SK-N-SH (cell line): Measurements from ENCODE around the gene FA2H. TPM values are rescaled to one million over a fixed set of nuclear protein-coding genes. Genes with fewer than 3 reads are reported as not detected.

Source experiments
- CTCF ChIA-PET: fragments of 300-600, 350-600 bp; formaldehyde crosslinking; extraction: SDS; loops from one replicate; lab custom pipeline; 2021; lab: Yijun Ruan, JAX
- POLR2A ChIA-PET: fragments of 350-600 bp; sonication (Branson Sonifier 250); formaldehyde crosslinking; extraction: SDS; loops from one replicate; lab custom pipeline; 2020; ENCODE audit warnings: antibody characterized with exemption, inconsistent platforms; lab: Yijun Ruan, JAX
- DNase-seq: peaks from one replicate; pipeline ENCODE4 v3.0.0; 2012
- H2AFZ ChIP-seq: fragments of 200-600 bp; sonication (generic); 2 replicates; pipeline ENCODE4 v1.8.1; 2016; ENCODE audit warnings: antibody characterized with exemption, mild to moderate bottlenecking, low read depth
- H3F3A ChIP-seq: fragments of 200-600 bp; sonication (generic); replicated peaks from 2 replicates; pipeline ENCODE3; 2016; ENCODE audit warnings: antibody characterized with exemption, mild to moderate bottlenecking; ENCODE audit not compliant: insufficient read depth
- H3K27ac ChIP-seq, 2 experiments: fragments of 200-500 bp in 1 of 2; fragments of 200-600 bp in 1 of 2; sonication (Bioruptor generic) in 1 of 2; sonication (generic), shearing (Covaris generic) in 1 of 2; 2 replicates each; pipeline versions ENCODE4 v1.5.1 to v1.6.1; 2014 to 2016; ENCODE audit warnings: low read depth in 2 of 2, inconsistent platforms in 1 of 2, low read length in 1 of 2, mild to moderate bottlenecking in 1 of 2, mixed read lengths in 1 of 2
- H3K27me3 ChIP-seq: fragments of 200-600 bp; sonication (generic), shearing (Covaris generic); 2 replicates; pipeline ENCODE4 v1.6.1; 2016; ENCODE audit warnings: mixed run types; ENCODE audit not compliant: insufficient read depth
- H3K36me3 ChIP-seq, 2 experiments: fragments of 200-500 bp in 1 of 2; fragments of 200-600 bp in 1 of 2; sonication (Bioruptor generic) in 1 of 2; sonication (generic) in 1 of 2; replicated peaks in 1 of 2; 2 replicates each; pipeline versions ENCODE3 to v1.5.1; 2014 to 2016; ENCODE audit warnings: low read length in 1 of 2, mild to moderate bottlenecking in 1 of 2; ENCODE audit not compliant: insufficient read depth in 2 of 2, control insufficient read depth in 1 of 2
- H3K4me1 ChIP-seq, 2 experiments: fragments of 200-500 bp in 1 of 2; fragments of 200-600 bp in 1 of 2; sonication (Bioruptor generic) in 1 of 2; sonication (generic), shearing (Covaris generic) in 1 of 2; 2 replicates each; pipeline versions ENCODE4 v1.5.1 to v1.6.1; 2014 to 2016; ENCODE audit warnings: low read depth in 1 of 2, low read length in 1 of 2, mixed run types in 1 of 2; ENCODE audit not compliant: insufficient read depth in 2 of 2, control insufficient read depth in 1 of 2
- H3K4me2 ChIP-seq: fragments of 200-600 bp; sonication (generic), shearing (Covaris generic); 2 replicates; pipeline ENCODE4 v1.6.1; 2017; ENCODE audit warnings: mixed run types
- H3K4me3 ChIP-seq, 2 experiments: fragments of 200-500 bp in 1 of 2; fragments of 200-600 bp in 1 of 2; sonication (Bioruptor generic) in 1 of 2; sonication (generic), shearing (Covaris generic) in 1 of 2; 2 replicates each; pipeline versions ENCODE4 v1.5.1 to v1.8.1; 2014 to 2016; ENCODE audit warnings: low read depth in 2 of 2, inconsistent platforms in 1 of 2, low read length in 1 of 2, mild to moderate bottlenecking in 1 of 2, mixed read lengths in 1 of 2, moderate library complexity in 1 of 2
- H3K79me2 ChIP-seq: fragments of 200-600 bp; sonication (generic); 2 replicates; pipeline ENCODE4 v1.8.1; 2017; ENCODE audit warnings: mild to moderate bottlenecking; ENCODE audit not compliant: insufficient read depth
- H3K9ac ChIP-seq: fragments of 200-600 bp; sonication (generic); 2 replicates; pipeline ENCODE4 v1.6.1; 2017; ENCODE audit warnings: mixed run types
- H3K9me2 ChIP-seq: fragments of 200-600 bp; sonication (generic); 2 replicates; pipeline ENCODE4 v1.6.1; 2017; ENCODE audit warnings: mixed run types
- H3K9me3 ChIP-seq: fragments of 200-600 bp; sonication (generic); 2 replicates; pipeline ENCODE4 v1.6.1; 2017; ENCODE audit warnings: mixed run types, mild to moderate bottlenecking, moderate library complexity
- H4K20me1 ChIP-seq: fragments of 200-600 bp; sonication (generic); 2 replicates; pipeline ENCODE4 v1.6.1; 2017; ENCODE audit warnings: mild to moderate bottlenecking, mixed run types; ENCODE audit not compliant: insufficient read depth
- ELF1 ChIP-seq: IDR thresholded peaks from 2 replicates; pipeline ENCODE4 v1.4.0; 2012
- GABPA ChIP-seq: IDR thresholded peaks from 2 replicates; pipeline ENCODE4 v1.4.0; 2012; ENCODE audit warnings: low read depth, mild to moderate bottlenecking
- PBX3 ChIP-seq: IDR thresholded peaks from 2 replicates; pipeline ENCODE4; 2012
- RXRA ChIP-seq: IDR thresholded peaks from 2 replicates; pipeline ENCODE4 v1.4.0; 2012; ENCODE audit warnings: low read depth, mild to moderate bottlenecking, borderline replicate concordance
- WGBS: methylation state at CpG from one replicate; pipeline ENCODE4 v1.1.6; 2017; ENCODE audit warnings: low lambda C conversion rate; 5-methylcytosine and 5-hydroxymethylcytosine counted together
- polyA plus RNA-seq, 3 experiments: library from polyadenylated mRNA; depleted of rRNA; stranded (reverse); fragments of >200 nt; gene quantifications; 2 replicates each; pipeline ENCODE4 v1.2.3, GENCODE V29; 2012
- TF ChIP-seq, protein P1 (sequence below): IDR thresholded peaks from 2 replicates; pipeline ENCODE4 v1.6.1; 2012; ENCODE audit warnings: mild to moderate bottlenecking, low read depth, low read length, moderate library complexity

The FA2H gene
- polyA plus RNA-seq, 1 of the 3 experiments (the other 2 are of a cell fraction) = not detected

DNA sequence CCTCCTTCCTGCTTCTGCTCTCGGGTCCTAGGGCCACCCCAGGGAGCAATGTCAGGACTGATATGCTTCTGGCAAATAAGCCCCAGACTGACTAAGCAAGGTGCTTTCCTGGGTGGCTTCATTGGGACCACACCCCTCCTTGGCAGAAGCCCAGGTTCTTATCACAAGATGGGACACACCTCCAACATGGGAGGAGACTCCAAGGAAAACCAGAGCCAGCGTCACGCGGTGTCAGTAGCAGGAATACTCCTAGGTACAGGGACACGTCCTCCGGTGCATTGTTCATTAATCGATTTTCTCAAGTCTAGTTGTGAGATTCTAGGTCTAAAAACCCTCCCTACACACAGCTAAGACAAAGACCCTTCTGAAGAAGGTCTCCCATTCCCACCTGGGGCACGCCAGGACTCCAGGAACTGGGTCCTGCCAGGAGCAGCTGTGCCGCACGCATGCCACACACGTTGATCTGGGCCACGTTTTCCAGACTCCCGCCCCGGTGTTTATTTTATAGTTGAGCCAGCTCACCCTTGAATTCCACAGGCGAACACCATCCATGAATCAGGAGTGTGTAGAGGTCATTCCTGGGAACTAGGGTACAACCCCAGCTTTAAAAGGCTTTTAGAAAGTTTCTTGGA, 30.8 kb downstream of the FA2H start:
- H3K9me3 ChIP-seq = no peaks in the 10 kb centered on the region
- no peaks in the 10 kb centered on the region for H4K20me1 ChIP-seq
- H3K36me3 ChIP-seq = no peaks in the 10 kb centered on the region
- H3K4me3 ChIP-seq = no peak overlapping the region
- peaks cover 0 to 3% of the 10 kb centered on the region in 2 experiments; a peak in 1 of 4 replicates for H3K4me1 ChIP-seq
- no peak overlapping the region for H3K9ac ChIP-seq
- TF ChIP-seq RXRA = no peak
- no peak for TF ChIP-seq PBX3
- ChIA-PET CTCF (interaction anchor here (0.9 to 1.0 kb wide), 2 partner anchors 8 to 31 kb away, joined by 3 read pairs; partner anchors contain the start of gene FA2H), POLR2A (no interaction called here)
- no peaks in the 10 kb centered on the region for H3F3A ChIP-seq
- H3K27me3 ChIP-seq = no peaks in the 10 kb centered on the region
- no peak overlapping the region for H3K4me2 ChIP-seq
- no peak overlapping the region for H2AFZ ChIP-seq
- no peak for DNase-seq
- no peak overlapping the region for H3K27ac ChIP-seq
- 67% methylated on average over 15 of the region's 15 CpGs for WGBS
- no peaks in the 10 kb centered on the region for H3K79me2 ChIP-seq
- H3K9me2 ChIP-seq = no peaks in the 10 kb centered on the region

GRCh38 chr16:74743045-74743667, 31.5 kb downstream of the FA2H start:
- Histone ChIP-seq H4K20me1 (no peaks in the 10 kb centered on the region), H3F3A (no peaks in the 10 kb centered on the region), H3K36me3 (no peaks in the 10 kb centered on the region), H3K9me3 (no peaks in the 10 kb centered on the region), H3K9me2 (no peaks in the 10 kb centered on the region), H3K27me3 (no peaks in the 10 kb centered on the region), H3K4me1 (peaks cover 0 to 3% of the 10 kb centered on the region in 2 experiments; a peak in 1 of 4 replicates), H3K27ac (no peak overlapping the region), H3K4me3 (no peak overlapping the region), H3K79me2 (no peaks in the 10 kb centered on the region), H3K4me2 (no peak overlapping the region), H3K9ac (no peak overlapping the region), H2AFZ (no peak overlapping the region)
- DNase-seq = no peak
- TF ChIP-seq ELF1 = no peak
- TF ChIP-seq, protein P1, sequence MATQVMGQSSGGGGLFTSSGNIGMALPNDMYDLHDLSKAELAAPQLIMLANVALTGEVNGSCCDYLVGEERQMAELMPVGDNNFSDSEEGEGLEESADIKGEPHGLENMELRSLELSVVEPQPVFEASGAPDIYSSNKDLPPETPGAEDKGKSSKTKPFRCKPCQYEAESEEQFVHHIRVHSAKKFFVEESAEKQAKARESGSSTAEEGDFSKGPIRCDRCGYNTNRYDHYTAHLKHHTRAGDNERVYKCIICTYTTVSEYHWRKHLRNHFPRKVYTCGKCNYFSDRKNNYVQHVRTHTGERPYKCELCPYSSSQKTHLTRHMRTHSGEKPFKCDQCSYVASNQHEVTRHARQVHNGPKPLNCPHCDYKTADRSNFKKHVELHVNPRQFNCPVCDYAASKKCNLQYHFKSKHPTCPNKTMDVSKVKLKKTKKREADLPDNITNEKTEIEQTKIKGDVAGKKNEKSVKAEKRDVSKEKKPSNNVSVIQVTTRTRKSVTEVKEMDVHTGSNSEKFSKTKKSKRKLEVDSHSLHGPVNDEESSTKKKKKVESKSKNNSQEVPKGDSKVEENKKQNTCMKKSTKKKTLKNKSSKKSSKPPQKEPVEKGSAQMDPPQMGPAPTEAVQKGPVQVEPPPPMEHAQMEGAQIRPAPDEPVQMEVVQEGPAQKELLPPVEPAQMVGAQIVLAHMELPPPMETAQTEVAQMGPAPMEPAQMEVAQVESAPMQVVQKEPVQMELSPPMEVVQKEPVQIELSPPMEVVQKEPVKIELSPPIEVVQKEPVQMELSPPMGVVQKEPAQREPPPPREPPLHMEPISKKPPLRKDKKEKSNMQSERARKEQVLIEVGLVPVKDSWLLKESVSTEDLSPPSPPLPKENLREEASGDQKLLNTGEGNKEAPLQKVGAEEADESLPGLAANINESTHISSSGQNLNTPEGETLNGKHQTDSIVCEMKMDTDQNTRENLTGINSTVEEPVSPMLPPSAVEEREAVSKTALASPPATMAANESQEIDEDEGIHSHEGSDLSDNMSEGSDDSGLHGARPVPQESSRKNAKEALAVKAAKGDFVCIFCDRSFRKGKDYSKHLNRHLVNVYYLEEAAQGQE = no peak
- no peak for TF ChIP-seq GABPA
- POLR2A ChIA-PET = no interaction called here
- CTCF ChIA-PET = interaction anchor here (0.9 kb wide), 1 partner anchor 32 kb away, joined by 3 read pairs; the partner anchor contains the start of gene FA2H
- 65% methylated on average over 8 of the region's 8 CpGs for WGBS
